H9 (cell line): ENCODE measurements around the gene ZNF296. TPM values are rescaled to one million over a fixed set of nuclear protein-coding genes. Genes with fewer than 3 reads are reported as not detected.
A peak's percentile ranks its signal among the peaks of the same experiment; 100 is the strongest.

Source experiments
- DNase-seq: peaks from one replicate; pipeline ENCODE4 v3.0.0-alpha.2; 2017
- H2AFZ ChIP-seq: one replicate; pipeline ENCODE4 v1.6.1; 2013; ENCODE audit warnings: mild to moderate bottlenecking, low read length, control low read depth, moderate library complexity
- H2AK5ac ChIP-seq: 2 replicates; pipeline ENCODE4 v1.6.1; 2013; ENCODE audit warnings: low read length, control low read depth, mixed read lengths; ENCODE audit not compliant: insufficient read length
- H2BK120ac ChIP-seq: one replicate; pipeline ENCODE4 v1.6.1; 2013; ENCODE audit warnings: low read depth, mild to moderate bottlenecking, low read length, control low read depth, inconsistent platforms; ENCODE audit not compliant: poor library complexity, severe bottlenecking
- H2BK12ac ChIP-seq: 2 replicates; pipeline ENCODE4 v1.6.1; 2013; ENCODE audit warnings: low read length, control low read depth, mixed read lengths, low read depth; ENCODE audit not compliant: insufficient read length
- H2BK15ac ChIP-seq: 2 replicates; pipeline ENCODE4 v1.6.1; 2013; ENCODE audit warnings: low read depth, low read length, control low read depth
- H2BK20ac ChIP-seq: one replicate; pipeline ENCODE4 v1.6.1; 2013; ENCODE audit warnings: low read depth, mild to moderate bottlenecking, low read length, control low read depth, inconsistent platforms; ENCODE audit not compliant: poor library complexity, severe bottlenecking
- H2BK5ac ChIP-seq: 2 replicates; pipeline ENCODE4 v1.6.1; 2013; ENCODE audit warnings: low read length, control low read depth, mixed read lengths; ENCODE audit not compliant: insufficient read length
- H3K14ac ChIP-seq: 2 replicates; pipeline ENCODE4 v1.6.1; 2013; ENCODE audit warnings: low read length, control low read depth; ENCODE audit not compliant: insufficient read depth
- H3K18ac ChIP-seq: 2 replicates; pipeline ENCODE4 v1.6.1; 2013; ENCODE audit warnings: low read depth, mild to moderate bottlenecking, mixed read lengths, low read length, control low read depth; ENCODE audit not compliant: insufficient read length
- H3K23ac ChIP-seq: 2 replicates; pipeline ENCODE4 v1.6.1; 2013; ENCODE audit warnings: low read length, control low read depth, mixed read lengths, low read depth; ENCODE audit not compliant: insufficient read length
- H3K23me2 ChIP-seq: 2 replicates; pipeline ENCODE4 v1.6.1; 2013; ENCODE audit warnings: low read depth, mild to moderate bottlenecking, mixed read lengths, low read length, control low read depth; ENCODE audit not compliant: insufficient read length, poor library complexity, severe bottlenecking
- H3K27ac ChIP-seq: 2 replicates; pipeline ENCODE4 v1.5.1; 2013; ENCODE audit warnings: low read length, control low read depth, mixed read lengths, low read depth; ENCODE audit not compliant: insufficient read length
- H3K27me3 ChIP-seq: 2 replicates; pipeline ENCODE4 v1.6.1; 2013; ENCODE audit warnings: low read length, control low read depth, inconsistent platforms; ENCODE audit not compliant: insufficient read depth
- H3K4ac ChIP-seq: 2 replicates; pipeline ENCODE4 v1.6.1; 2013; ENCODE audit warnings: low read depth, mild to moderate bottlenecking, control low read depth, inconsistent platforms, low read length, moderate library complexity
- H3K4me1 ChIP-seq: 2 replicates; pipeline ENCODE4 v1.6.1; 2013; ENCODE audit warnings: low read length, control low read depth, inconsistent platforms; ENCODE audit not compliant: insufficient read depth
- H3K4me2 ChIP-seq: 2 replicates; pipeline ENCODE4 v1.6.1; 2013; ENCODE audit warnings: low read length, control low read depth, mixed read lengths; ENCODE audit not compliant: insufficient read length, insufficient read depth
- H3K56ac ChIP-seq: 2 replicates; pipeline ENCODE4 v1.6.1; 2013; ENCODE audit warnings: low read depth, mild to moderate bottlenecking, mixed read lengths, low read length, control low read depth; ENCODE audit not compliant: insufficient read length
- H3K79me1 ChIP-seq: 2 replicates; pipeline ENCODE4 v1.6.1; 2013; ENCODE audit warnings: low read depth, mild to moderate bottlenecking, moderate library complexity, low read length, control low read depth, inconsistent platforms; ENCODE audit not compliant: insufficient read depth, poor library complexity, severe bottlenecking
- H3K79me2 ChIP-seq: 2 replicates; pipeline ENCODE4 v1.6.1; 2013; ENCODE audit warnings: low read length, control low read depth, inconsistent platforms; ENCODE audit not compliant: insufficient read depth
- H3K9ac ChIP-seq: 2 replicates; pipeline ENCODE4 v1.6.1; 2013; ENCODE audit warnings: low read length, control low read depth, mixed read lengths; ENCODE audit not compliant: insufficient read length; ENCODE audit errors: extremely low read depth
- H3K9me3 ChIP-seq: one replicate; pipeline ENCODE4 v1.6.1; 2013; ENCODE audit warnings: low read depth, low read length, inconsistent platforms; ENCODE audit not compliant: control insufficient read depth
- H3T11ph ChIP-seq: one replicate; pipeline ENCODE4 v1.6.1; 2013; ENCODE audit warnings: mild to moderate bottlenecking, low read length, control low read depth, inconsistent platforms
- H4K20me1 ChIP-seq: one replicate; pipeline ENCODE4 v1.6.1; 2013; ENCODE audit not compliant: control insufficient read depth, insufficient read length, insufficient read depth
- H4K5ac ChIP-seq: 2 replicates; pipeline ENCODE4 v1.6.1; 2013; ENCODE audit warnings: low read depth, mild to moderate bottlenecking, mixed read lengths, low read length, control low read depth; ENCODE audit not compliant: insufficient read length
- H4K8ac ChIP-seq: replicated peaks from 2 replicates; pipeline ENCODE4 v1.6.1; 2013; ENCODE audit warnings: low read length, control low read depth, mixed read lengths, low read depth; ENCODE audit not compliant: insufficient read length
- H4K91ac ChIP-seq: 2 replicates; pipeline ENCODE4 v1.6.1; 2013; ENCODE audit warnings: low read depth, mild to moderate bottlenecking, moderate library complexity, mixed read lengths, low read length, control low read depth; ENCODE audit not compliant: insufficient read length
- H3K27ac Mint-ChIP-seq, 3 experiments: 2 replicates in 2 of 3; 3 replicates in 1 of 3; pipeline ENCODE4 v1.8.0; 2020 to 2021; ENCODE audit warnings: mixed read lengths in 3 of 3, mild to moderate bottlenecking in 1 of 3, moderate library complexity in 1 of 3
- H3K27me3 Mint-ChIP-seq: 2 replicates; pipeline ENCODE4 v1.8.0; 2021; ENCODE audit warnings: low read depth, mild to moderate bottlenecking, moderate library complexity, mixed read lengths
- H3K36me3 Mint-ChIP-seq, 3 experiments: 2 replicates in 2 of 3; 3 replicates in 1 of 3; pipeline ENCODE4 v1.8.0; 2020 to 2021; ENCODE audit warnings: low read depth in 3 of 3, mixed read lengths in 3 of 3; ENCODE audit not compliant: insufficient read depth in 1 of 3
- H3K4me1 Mint-ChIP-seq, 2 experiments: 2 replicates each; pipeline ENCODE4 v1.8.0; 2020; ENCODE audit warnings: mixed read lengths in 2 of 2
- H3K4me3 Mint-ChIP-seq, 2 experiments: 2 replicates in 1 of 2; 3 replicates in 1 of 2; pipeline ENCODE4 v1.8.0; 2020 to 2021; ENCODE audit warnings: mild to moderate bottlenecking in 2 of 2, mixed read lengths in 2 of 2, moderate library complexity in 1 of 2
- H3K9me3 Mint-ChIP-seq, 2 experiments: 2 replicates in 1 of 2; 3 replicates in 1 of 2; pipeline ENCODE4 v1.8.0; 2020; ENCODE audit warnings: mild to moderate bottlenecking in 2 of 2, mixed read lengths in 2 of 2, moderate library complexity in 1 of 2
- WGBS: extraction: QIAGEN DNeasy Blood & Tissue Kit; methylation state at CpG from one replicate; pipeline ENCODE4 v1.1.7; 2013; ENCODE audit warnings: missing lambda C conversion rate, low lambda C conversion rate, mixed read lengths; ENCODE audit not compliant: insufficient read length; ENCODE audit errors: extremely low coverage; 5-methylcytosine and 5-hydroxymethylcytosine counted together
- total RNA-seq: library from RNA; stranded (reverse); gene quantifications from 2 replicates; pipeline ENCODE4 v1.2.1, GENCODE V29; 2021
- TF ChIP-seq, protein P1 (sequence below): fragments of 200-600 bp; sonication (generic); conservative IDR thresholded peaks from 3 replicates; pipeline ENCODE4 v1.8.0; 2021; ENCODE audit warnings: antibody characterized with exemption, mild to moderate bottlenecking

Gene ZNF296
- total RNA-seq, 1 experiment from 2014 or later: 14.8 TPM

DNA sequence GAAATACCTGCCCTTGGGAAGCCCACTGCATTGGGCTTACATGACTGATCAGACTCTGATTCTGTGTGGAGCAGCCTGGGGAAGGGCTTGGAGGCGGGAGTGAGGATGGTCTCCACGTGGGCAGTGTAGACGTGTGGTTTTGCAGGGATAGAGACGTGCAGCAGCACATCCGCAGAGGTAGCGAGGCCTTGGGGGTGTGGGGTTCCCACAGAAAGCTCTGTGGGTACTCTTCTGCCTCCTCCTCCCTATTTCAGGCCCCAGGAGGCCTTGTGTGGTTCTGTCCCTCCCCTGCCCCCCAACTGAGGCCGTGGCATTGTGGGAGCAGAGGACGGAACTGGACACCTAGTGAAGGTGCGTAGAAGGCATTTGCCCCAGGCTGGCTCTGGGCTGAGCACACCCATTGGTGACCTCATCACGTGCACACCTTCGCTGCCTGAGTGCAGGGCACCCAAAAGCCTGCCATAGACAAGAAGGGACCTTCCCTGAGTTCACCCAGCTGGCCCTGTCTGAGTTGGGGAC lies 45.6 kb upstream of the ZNF296 start:
- Histone ChIP-seq H3K27ac (no peak overlapping the region), H3K4me2 (no peak overlapping the region), H2BK120ac (no peak overlapping the region), H4K91ac (no peak overlapping the region), H3K79me2 (no peaks in the 10 kb centered on the region; the same call in 1 of the 2 replicates), H3K23ac (no peak overlapping the region), H3K9me3 (no peaks in the 10 kb centered on the region), H2BK15ac (no peak overlapping the region), H2BK12ac (no peak overlapping the region), H2AFZ (no peak overlapping the region), H3K14ac (no peak overlapping the region), H3K79me1 (peaks cover 6% of the 10 kb centered on the region), H3K4ac (no peak overlapping the region), H3K23me2 (no peaks in the 10 kb centered on the region), H3K4me1 (no peaks in the 10 kb centered on the region), H2AK5ac (no peak overlapping the region), H2BK20ac (no peak overlapping the region), H3K18ac (no peak overlapping the region), H3K56ac (no peak overlapping the region), H3K9ac (no peak overlapping the region), H4K8ac (no peak overlapping the region), H2BK5ac (no peak overlapping the region), H4K20me1 (peaks cover 2% of the 10 kb centered on the region), H3K27me3 (no peaks in the 10 kb centered on the region), H3T11ph (no peak overlapping the region), H4K5ac (no peak overlapping the region)
- peak overlapping the region in 2 of 3 experiments; percentile 54 to 59; a peak in 1 of 7 replicates for H3K27ac Mint-ChIP-seq
- no peaks in the 10 kb centered on the region for H3K27me3 Mint-ChIP-seq
- no CpG with 5 or more reads among the region's 11 CpGs for WGBS
- no peak for DNase-seq
- H3K36me3 Mint-ChIP-seq: peaks cover 0 to 4% (median 0%) of the 10 kb centered on the region in 3 experiments; a peak in 1 of 7 replicates
- H3K4me1 Mint-ChIP-seq: peaks cover 18 to 19% of the 10 kb centered on the region in 2 experiments
- H3K9me3 Mint-ChIP-seq: no peaks in the 10 kb centered on the region
- TF ChIP-seq, protein P1, sequence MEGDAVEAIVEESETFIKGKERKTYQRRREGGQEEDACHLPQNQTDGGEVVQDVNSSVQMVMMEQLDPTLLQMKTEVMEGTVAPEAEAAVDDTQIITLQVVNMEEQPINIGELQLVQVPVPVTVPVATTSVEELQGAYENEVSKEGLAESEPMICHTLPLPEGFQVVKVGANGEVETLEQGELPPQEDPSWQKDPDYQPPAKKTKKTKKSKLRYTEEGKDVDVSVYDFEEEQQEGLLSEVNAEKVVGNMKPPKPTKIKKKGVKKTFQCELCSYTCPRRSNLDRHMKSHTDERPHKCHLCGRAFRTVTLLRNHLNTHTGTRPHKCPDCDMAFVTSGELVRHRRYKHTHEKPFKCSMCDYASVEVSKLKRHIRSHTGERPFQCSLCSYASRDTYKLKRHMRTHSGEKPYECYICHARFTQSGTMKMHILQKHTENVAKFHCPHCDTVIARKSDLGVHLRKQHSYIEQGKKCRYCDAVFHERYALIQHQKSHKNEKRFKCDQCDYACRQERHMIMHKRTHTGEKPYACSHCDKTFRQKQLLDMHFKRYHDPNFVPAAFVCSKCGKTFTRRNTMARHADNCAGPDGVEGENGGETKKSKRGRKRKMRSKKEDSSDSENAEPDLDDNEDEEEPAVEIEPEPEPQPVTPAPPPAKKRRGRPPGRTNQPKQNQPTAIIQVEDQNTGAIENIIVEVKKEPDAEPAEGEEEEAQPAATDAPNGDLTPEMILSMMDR: no peak
- H3K4me3 Mint-ChIP-seq: peak overlapping the region in 1 of 2 experiments; percentile 30; a peak in 1 of 5 replicates
